Activated CD8-positive, alpha-beta memory T cell treated with anti-CD3 and anti-CD28 coated beads, Interleukin-2, amount 50 U/mL, for 1 hour (primary cell): Measurements from ENCODE around the gene GALNTL6.

Experiments
- DNase-seq: peaks from one replicate; pipeline ENCODE4 v3.0.0-alpha.2; 2020; ENCODE audit errors: extremely low read depth

GALNTL6 gene

GRCh38 chr4:171880136-171880535, 66.9 kb downstream of the GALNTL6 start:
- no peak for DNase-seq

GRCh38 chr4:171889681-171890080, 76.5 kb downstream of the GALNTL6 start:
- no peak for DNase-seq

GRCh38 chr4:171891038-171891437, 77.8 kb downstream of the GALNTL6 start:
- DNase-seq, result no peak

- no peak for DNase-seq
These were observed 83.2 kb downstream of the GALNTL6 start for GRCh38 chr4:171896426-171896825.

- no peak for DNase-seq
These were observed 106.1 kb downstream of the GALNTL6 start for GRCh38 chr4:171919314-171919713.

- no peak for DNase-seq
These were observed 107.7 kb downstream of the GALNTL6 start for GRCh38 chr4:171920901-171921300.

- DNase-seq, result no peak
These were observed 111.7 kb downstream of the GALNTL6 start for GRCh38 chr4:171924746-171925376.

GRCh38 chr4:171928336-171928735, 115.1 kb downstream of the GALNTL6 start:
- DNase-seq, result no peak

- DNase-seq, result no peak
These were observed 116.3 kb downstream of the GALNTL6 start for GRCh38 chr4:171929477-171929876.

GRCh38 chr4:171929907-171930306, 116.7 kb downstream of the GALNTL6 start:
- no peak for DNase-seq

- DNase-seq, result no peak
These were observed 119.0 kb downstream of the GALNTL6 start for GRCh38 chr4:171932238-171932637.

- no peak for DNase-seq
These were observed 127.5 kb downstream of the GALNTL6 start for GRCh38 chr4:171940656-171941055.

GRCh38 chr4:171947400-171947799, 134.2 kb downstream of the GALNTL6 start:
- DNase-seq, result no peak

GRCh38 chr4:171948038-171948437, 134.8 kb downstream of the GALNTL6 start:
- DNase-seq, result no peak

- DNase-seq, result no peak
These were observed 141.4 kb downstream of the GALNTL6 start for GRCh38 chr4:171954650-171955049.

GRCh38 chr4:171956678-171957077, 143.5 kb downstream of the GALNTL6 start:
- no peak for DNase-seq

- no peak for DNase-seq
These were observed 148.9 kb downstream of the GALNTL6 start for GRCh38 chr4:171962110-171962509.

GRCh38 chr4:171966356-171966755, 153.2 kb downstream of the GALNTL6 start:
- DNase-seq, result no peak

- DNase-seq, result no peak
These were observed 165.0 kb downstream of the GALNTL6 start for GRCh38 chr4:171978216-171978615.

- DNase-seq, result no peak
These were observed 166.3 kb downstream of the GALNTL6 start for GRCh38 chr4:171979461-171979860.

- DNase-seq, result no peak
These were observed 168.0 kb downstream of the GALNTL6 start for GRCh38 chr4:171981185-171981584.

GRCh38 chr4:171983935-171984805, 171.0 kb downstream of the GALNTL6 start:
- no peak for DNase-seq

GRCh38 chr4:171985129-171985528, 171.9 kb downstream of the GALNTL6 start:
- DNase-seq, result no peak
